ENCODE measurements around the gene RNFT1.
"Not testable (repeated sequence)": the region's sequence is repeated elsewhere in the genome, so short reads cannot be mapped to it uniquely, and the experiment has no call there.

RNFT1 gene, protein sequence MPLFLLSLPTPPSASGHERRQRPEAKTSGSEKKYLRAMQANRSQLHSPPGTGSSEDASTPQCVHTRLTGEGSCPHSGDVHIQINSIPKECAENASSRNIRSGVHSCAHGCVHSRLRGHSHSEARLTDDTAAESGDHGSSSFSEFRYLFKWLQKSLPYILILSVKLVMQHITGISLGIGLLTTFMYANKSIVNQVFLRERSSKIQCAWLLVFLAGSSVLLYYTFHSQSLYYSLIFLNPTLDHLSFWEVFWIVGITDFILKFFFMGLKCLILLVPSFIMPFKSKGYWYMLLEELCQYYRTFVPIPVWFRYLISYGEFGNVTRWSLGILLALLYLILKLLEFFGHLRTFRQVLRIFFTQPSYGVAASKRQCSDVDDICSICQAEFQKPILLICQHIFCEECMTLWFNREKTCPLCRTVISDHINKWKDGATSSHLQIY

DNA sequence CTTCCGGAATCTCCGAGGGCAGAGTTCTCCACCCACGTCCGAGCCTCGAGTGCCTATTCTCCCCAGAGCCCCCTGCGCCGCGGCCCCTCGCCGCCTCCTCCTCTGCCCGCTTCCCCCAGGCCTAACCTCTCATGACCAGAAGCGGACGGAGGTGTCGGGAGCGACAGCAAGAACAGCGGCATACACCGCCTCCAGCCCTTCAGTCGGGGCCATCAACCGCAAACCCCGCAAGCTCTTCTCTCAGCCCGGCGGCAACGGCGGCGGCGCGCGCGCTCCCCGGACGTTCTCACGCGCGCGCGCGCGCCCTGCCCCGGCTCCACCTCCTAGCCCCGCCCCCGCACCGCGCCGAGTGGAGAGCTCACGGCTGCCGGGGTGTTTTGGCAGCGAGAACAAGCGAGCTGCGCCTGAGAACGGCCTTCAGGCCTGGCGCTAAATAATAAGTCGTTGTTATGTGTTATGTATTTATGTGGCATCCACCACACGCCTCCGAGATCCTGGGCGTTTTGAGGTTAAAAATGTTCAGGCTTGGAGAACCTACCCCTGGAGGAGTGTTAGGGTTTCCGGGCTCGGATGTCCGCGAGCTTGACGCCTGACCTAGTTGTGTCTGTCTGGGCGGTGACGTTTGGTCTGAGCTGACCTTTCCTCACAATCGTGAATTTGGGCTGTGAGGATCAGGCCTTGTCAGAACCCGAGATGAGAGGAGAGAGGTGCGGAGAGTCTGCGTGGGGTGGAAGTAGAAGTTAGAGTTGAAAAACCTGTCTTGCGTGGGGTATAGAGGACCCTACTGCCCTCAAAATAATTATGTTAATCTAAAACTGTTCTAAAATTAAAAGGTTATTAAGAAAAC, at the start of gene RNFT1:
Gene RNFT1, minus strand, starts transcription at position 259 of the 847 bp plus-strand sequence. Its CDS starts 77 bp downstream, at position 182.
- peak; percentile 90 for DNase-seq

DNA sequence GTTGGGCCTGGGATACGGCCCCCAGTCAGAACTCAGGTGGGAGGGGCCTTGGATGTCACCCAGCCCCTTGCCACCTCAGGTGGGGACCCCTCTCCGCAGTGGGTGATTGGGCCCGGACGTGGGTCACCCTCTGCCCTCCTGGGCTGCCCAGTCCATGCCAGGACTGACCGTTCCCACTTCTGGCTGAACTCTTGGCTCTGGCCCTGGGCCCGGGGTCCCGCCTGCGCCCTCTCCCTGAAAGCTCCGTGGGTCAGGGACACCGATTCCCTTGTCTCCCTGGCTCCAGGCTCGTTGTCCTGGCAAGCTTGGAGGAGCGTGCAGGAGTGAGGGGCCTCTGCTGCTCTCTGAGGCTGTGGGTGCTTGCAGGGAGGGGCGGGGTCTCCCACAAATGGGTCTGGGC, 44.8 kb upstream of the RNFT1 start:
- DNase-seq = not testable (repeated sequence)

DNA sequence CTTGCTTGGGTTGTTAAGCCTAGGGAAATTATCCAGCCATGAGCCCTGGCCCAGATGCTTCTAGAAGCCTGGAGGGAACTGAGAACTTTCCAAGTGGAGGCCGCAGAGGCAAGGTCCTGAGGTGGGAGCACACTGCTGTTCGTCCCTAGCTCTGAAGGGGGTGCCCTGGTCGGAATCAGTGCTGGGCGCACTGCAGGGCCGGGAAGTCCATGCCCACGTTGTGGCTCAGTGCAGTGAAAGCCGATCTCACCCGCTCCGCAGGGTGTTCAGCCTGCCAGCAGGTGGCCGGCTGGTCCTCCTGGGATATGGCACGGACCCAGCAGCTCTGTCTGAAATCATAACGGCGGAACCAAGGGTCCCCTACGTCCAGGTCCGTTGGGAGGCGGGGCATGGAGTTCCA, 43.8 kb upstream of the RNFT1 start:
- not testable (repeated sequence) for DNase-seq

DNA sequence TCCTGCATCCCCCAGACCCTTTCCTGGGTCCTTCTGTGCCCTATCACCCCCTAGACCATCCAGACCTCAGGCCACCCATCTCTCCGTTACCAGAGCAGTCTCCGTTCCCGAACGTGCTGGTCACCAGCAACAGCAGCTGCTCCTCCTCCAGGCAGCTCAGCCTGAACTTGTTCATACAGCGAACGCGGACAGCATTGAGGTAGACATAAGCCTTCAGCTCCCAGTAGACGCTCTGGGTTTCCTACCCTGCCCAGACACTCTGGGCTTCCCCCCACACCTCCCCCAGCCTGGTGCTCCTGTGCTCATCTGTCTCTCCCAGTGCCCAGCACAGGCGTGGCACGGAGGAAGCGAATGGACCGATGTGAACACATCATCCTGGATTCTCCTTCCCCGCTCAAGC, 41.6 kb upstream of the RNFT1 start:
- DNase-seq = no peak

DNA sequence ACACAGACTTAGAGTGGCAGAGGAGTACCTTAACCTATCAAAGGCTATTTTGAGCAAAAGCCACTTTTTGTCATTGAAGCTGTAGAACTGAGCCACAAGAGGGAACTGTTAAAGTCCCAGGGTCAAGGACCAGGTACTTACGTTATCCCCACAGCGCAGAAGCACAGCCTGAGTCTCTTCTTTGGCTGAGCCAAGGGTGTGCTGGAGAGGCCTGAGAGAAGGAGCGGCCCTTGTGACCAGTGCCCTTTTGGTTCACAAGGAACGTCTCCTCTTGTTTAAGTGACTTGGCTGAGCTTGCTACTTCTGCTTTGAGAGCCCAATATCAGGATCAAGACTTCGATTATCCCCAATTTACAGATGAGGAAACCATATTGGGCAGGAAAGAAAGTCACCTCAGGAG, 40.0 kb upstream of the RNFT1 start:
- not testable (repeated sequence) for DNase-seq

DNA sequence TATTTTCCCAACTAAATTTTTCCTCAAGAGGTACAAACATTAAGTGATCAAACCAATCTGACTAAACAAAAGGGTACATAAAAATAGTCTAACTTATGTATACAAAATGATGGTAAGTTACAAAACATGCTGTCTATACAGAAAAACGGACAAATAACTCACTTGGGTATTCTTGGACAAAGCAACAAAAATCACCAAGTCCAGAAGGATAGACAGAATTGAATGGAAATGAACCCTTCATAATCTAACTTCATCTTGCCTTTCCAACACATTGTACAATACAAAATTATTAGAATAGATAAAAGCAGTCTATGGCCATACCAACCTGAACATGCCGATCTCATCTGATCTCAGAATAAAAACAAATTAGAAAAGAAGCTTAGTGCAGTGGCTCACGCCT, 37.9 kb upstream of the RNFT1 start:
- DNase-seq = not testable (repeated sequence)

DNA sequence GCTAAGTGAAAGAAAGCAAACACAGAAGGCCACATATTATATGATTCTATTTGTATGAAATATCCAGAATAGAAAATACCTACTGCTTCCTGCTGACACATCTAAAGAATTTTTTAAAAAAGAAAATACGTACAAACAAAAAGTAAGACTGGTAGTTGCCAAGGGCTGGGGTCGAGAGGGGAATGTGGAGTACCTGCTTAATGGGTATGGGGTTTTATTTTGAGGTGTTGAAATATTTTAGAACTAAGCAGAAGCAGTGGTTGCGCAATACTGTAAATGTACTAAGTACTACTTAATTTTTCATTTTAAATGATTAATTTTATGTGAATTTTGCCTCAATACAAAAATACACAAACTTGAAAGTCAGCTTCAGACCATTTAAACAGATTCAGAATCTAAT, 32.1 kb upstream of the RNFT1 start:
- DNase-seq = not testable (repeated sequence)

DNA sequence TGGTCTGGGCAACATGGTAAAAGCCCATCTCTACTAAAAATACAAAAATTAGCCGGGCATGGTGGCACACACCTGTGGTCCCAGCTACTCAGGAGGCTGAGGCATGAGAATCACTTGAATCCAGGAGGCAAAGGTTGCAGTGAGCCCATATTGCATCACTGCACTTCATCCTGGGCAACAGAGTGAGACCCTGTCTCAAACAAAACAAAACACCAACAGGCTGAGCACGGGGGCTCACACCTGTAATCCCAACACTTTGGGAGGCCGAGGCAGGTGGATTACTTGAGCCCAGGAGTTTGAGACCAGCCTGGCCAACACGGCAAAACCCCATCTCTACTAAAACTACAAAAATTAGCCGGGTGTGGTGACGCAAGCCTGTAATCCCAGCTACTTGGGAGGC, 10.6 kb upstream of the RNFT1 start:
- not testable (repeated sequence) for DNase-seq

DNA sequence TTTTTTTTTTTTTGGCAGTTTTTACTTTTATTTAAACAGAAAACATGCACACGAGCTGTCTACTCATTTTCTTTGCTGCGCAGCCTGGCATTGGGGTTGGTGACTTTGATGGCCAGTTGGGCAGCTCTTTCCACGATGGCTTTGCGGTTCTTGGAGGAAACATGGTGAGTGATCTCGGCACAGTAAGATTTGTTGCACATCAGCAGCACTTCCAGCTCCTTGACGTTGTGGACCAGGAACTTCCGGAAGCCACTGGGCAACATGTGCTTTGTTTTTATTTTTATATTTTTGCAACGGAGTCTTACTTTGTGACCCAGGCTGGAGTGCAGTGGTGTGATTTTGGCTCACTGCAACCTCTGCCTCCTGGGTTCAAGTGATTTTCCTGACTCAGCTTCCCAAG, 8.9 kb upstream of the RNFT1 start:
- not testable (repeated sequence) for DNase-seq

DNA sequence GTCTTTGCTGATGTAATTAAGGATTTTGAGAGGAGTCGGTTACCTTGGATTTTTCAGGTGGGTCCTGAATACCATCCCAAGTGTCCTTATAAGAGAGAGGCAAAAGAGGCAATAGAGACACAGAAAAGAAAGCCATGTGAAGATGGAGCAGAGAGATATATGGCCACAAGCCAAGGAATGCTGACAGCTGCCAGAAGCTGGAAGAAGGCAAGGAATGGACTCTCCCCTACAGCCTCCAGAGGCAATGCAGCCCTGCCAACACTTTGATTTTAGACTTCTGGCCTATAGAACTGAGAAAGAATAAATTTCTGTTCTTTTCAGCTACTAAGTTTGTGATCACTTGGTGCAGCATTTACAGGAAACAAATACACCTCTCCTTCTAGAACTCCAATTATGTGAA, 8.2 kb upstream of the RNFT1 start:
- DNase-seq = no peak

DNA sequence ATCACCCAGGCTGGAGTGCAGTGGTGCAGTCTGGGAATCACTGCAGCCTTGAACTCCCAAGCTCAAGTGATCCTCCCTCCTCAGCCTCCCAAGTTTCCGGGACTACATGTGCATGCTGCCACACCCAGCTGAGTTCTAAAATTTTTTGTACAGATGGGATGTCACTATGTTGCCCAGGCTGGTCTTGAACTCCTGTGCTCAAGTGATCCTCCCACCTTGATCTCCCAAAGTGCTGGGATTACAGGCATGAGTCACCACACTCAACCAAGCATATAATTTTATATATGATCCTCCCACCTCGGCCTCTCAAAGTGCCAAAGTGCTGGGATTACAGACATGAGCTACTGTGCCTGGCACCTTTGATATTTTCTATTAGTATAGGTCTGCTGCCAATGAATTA, 7.2 kb upstream of the RNFT1 start:
- DNase-seq = not testable (repeated sequence)

DNA sequence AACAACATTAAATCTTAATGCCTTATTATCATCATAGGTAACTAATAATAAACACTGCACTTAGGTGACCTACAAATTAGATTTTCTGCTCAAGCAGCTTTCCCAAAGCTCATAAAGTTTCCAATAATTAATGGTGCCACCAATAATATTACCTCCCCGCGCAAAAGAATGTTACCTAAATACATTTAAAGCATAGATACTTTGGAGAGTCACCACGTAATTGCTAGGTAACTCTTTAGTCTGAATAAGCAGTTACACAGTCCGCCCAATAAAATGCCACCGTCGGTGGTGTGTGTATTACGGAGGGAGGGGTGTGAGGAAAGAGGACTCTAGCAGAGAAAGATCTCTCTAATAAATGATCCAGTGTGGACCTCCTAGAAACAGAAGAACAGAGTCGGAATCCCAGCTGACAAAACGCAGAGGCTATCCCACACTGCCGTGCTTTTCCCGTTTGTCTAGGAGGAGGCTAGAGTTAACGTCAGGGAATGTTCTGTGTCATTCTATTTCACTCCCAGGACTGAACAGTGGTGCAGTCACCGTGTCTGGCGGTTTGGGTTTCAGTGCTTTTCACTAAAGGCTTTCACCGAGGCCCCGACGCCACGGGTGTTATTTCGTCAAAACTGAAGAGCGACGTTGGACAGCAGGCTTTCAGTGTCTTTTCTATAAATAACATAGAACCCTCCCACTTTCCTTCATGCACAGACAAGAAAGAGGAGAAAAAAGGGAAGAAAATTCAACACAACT, 630 bp downstream of the RNFT1 start:
- peak; percentile 59 for DNase-seq

DNA sequence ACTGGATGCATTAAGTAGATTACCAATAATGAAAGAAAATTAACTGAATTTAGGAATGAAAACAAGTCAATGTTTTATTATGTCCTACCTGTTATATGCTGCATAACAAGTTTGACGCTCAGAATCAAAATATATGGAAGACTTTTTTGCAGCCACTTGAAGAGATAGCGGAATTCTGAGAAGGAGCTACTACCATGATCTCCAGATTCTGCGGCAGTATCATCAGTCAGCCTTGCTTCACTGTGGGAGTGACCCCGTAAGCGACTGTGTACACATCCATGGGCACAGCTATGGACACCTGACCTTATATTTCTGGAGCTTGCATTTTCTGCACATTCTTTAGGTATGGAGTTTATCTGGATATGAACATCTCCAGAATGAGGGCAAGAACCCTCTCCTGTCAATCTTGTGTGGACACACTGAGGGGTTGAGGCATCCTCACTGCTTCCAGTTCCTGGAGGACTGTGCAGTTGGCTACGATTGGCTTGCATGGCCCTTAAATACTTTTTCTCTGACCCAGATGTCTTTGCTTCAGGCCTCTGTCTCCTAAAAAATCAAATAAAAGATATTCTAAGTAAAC, 1.7 kb downstream of the RNFT1 start:
- no peak for DNase-seq

DNA sequence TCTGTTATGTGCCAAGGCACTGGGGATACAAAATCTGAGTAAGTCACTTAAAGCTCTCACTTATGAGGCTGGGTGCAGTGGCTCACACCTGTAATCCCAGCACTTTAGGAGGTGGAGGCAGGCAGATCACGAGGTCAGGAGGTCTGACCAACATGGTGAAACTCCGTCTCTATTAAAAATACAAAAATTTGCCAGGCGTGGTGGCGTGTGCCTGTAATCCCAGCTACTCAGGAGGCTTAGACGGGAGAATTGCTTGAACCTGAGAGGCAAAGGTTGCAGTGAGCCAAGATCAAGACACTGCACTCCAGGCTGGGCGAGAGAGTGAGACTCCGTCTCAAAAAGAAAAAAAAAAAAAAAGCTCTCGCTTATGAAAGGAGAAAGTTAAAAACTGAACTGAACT, 5.0 kb downstream of the RNFT1 start:
- not testable (repeated sequence) for DNase-seq

DNA sequence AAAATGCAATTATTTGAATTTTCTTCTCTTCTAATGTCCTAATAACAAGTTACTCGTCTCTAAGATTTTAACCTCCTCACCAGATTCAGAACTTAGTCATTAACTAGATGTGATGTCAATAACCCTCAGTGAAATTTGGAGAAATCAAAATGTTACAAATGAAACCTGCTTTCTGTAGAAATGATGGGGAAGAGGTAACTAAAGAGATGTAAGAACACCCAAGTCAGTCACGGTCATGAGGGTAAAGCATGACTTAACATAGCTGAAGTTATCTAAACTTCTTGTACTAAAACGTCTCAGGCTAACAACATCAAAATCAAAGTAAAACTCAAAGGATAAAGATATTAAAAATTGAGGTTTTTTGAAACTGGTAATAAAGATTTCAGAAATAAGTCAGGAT, 9.7 kb downstream of the RNFT1 start:
- no peak for DNase-seq

DNA sequence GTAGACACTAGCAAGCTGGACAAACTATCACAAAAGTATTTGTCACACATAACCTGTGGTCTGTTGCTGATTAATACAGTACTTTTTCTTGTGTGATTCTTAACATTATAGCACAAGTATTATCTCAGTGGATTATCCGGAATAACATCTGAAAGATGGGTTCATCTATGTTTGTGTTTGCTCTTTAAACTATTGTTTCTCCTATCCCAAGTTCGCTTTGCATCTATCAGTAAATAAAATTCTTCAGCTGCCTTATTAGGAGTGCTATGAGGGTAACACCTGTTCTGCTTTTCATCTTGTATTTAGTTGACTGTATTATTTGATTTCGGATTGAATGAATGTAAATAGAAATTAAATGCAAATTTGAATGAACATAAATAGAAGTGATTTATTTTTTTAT, 14.5 kb downstream of the RNFT1 start:
- no peak for DNase-seq

DNA sequence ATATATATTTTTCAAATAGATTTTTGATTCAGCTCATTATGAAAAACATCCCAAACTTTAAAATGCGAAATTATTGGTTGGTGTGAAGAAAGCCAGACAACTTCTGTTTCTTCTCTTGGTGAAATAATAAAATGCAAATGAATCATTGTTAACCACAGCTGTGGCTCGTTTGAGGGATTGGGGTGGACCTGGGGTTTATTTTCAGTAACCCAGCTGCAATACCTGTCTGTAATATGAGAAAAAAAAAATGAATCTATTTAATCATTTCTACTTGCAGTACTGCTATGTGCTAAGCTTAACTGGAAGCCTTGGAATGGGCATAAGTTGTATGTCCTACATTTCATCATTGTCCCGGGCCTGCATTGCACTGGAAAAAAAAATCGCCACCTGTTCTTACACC, 17.2 kb downstream of the RNFT1 start:
- not testable (repeated sequence) for DNase-seq

DNA sequence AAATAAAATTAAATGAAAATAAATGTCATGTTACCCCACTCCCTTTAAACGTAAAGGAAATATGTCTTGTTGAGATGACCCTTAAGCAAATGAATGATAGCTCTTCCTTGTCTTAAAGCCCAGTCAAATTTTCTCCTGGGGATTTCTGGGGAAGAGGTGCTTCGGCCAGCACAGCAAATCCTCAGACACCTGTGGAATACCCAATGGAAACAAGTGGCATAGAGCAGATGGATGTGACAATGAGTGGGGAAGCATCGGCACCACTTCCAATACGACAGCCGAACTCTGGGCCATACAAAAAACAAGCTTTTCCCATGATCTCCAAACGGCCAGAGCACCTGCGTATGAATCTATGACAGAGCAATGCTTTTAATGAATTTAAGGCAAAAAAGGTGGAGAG, 18.1 kb downstream of the RNFT1 start:
- DNase-seq = not testable (repeated sequence)

DNA sequence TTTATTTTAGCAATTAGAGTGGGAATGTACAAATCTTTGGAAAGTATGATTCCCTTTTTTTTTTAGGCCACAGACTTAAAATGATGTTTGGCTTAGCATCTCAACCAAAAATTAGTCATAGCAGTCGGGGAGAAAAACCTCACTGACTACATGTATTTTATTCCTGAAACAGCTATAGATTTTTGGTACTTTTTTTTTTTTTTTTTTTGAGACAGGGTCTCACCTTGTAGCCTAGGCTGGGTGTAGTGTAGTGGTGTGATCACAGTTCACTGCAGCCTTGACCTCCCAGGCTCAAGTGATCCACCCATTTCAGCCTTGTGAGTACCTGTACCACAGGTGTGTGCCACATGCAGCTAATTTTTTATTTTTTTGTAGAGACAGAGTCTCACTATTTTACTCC, 23.4 kb downstream of the RNFT1 start:
- no peak for DNase-seq

DNA sequence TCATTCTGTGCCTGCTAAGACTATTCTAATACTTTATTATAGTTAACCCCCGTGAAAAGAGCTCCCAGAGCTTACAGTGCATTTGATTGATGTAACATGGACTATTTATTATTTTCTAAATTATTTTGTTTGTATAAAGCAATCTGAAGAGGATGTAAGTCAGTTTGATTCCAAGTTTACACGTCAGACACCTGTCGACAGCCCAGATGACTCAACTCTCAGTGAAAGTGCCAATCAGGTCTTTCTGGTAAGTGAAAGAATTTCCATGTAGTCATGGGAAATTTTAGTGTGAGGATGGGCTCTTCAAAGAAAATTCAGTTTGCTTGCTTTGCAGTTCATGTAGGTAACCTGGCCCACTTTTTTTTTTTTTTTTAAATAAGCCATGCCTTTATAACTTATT, 23.8 kb downstream of the RNFT1 start:
- DNase-seq = not testable (repeated sequence)

DNA sequence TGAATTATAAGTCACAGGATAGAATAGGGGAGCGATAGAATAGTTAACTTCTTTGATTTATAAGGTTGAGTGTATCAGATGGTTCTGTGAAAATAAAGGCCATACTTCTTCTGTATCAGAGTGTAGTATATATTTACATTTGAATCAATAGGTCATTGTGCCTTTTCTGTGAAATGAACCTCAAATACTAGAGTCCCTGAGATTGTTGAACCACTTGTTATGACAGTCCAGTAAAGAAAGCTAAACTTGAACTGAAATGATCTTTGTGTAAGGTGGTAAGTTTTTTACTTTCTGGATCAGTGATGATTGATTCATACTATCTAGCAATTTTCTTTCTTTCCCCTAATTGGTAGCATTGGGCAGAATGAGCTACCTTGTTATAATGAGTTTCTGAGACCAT, 31.2 kb downstream of the RNFT1 start:
- not testable (repeated sequence) for DNase-seq

DNA sequence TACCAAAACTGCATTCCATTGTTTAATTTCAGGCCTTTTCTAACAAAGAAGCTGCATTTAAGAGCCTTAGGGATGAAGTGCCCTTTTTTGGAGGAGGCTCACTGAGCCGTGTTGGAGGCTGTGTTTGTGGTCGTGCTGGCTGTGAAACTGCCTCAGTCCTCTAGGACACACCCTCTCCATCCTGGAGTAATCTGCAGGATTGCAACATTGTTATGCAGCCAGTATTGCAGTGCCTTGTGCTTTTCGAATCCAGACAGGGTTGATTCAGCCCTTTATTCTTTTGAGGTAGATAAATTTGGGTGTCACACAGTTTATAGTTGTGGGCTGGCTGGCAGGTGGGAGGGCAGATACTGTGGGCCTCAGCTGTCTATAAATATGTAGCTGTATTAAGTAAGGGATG, 33.8 kb downstream of the RNFT1 start:
- DNase-seq = not testable (repeated sequence)

DNA sequence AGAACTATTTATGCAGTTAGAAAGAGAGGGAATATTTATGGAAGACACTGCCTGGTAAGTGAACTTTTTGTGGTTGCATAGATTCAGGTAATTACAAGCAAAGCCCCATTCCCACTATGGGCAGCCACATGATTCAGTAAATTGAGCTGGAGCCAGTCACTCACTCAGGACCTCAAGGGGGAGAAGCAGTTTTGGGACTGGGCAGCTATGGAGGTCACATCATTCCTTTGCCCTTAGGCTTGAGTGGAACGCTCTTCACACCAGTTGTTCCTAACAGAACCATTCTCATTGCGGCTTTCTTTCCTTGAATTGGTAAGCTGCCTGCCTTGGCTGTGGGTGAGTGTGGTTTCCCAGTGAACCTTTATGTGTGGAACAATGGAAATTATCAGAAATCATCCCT, 34.4 kb downstream of the RNFT1 start:
- DNase-seq = peak; percentile 36
